ENCODE results near the gene EDC3.

- no peak for TF ChIP-seq EP300 (IDR thresholded peaks at IDR 0.05)
- no peak for TF ChIP-seq CTCF (IDR thresholded peaks at IDR 0.05)
- no peak for TF ChIP-seq POLR2A (IDR thresholded peaks at IDR 0.05)
Measured at GRCh38 chr15:74735305-74735704, 39.5 kb upstream of the EDC3 start.
